Measurements from ENCODE around the gene KRT37. TPM values are rescaled to one million over a fixed set of nuclear protein-coding genes. Genes with fewer than 3 reads are reported as not detected.

Gene KRT37
- total RNA-seq, 1 experiment from 2014 or later, result 3.2 TPM

- no peak for ATAC-seq
- CTCF ChIA-PET, result no interaction called here
- intact Hi-C loops (cut with micrococcal nuclease), result no loop called here
- Histone ChIP-seq H2AFZ (ENCODE audit: low read length) (no peak overlapping the region), H3K27me3 (ENCODE audit: low read length) (no peaks in the 10 kb centered on the region), H3K4me1 (ENCODE audit: insufficient read depth, low read length) (peaks cover 6% of the 10 kb centered on the region; the same call in 1 of the 2 replicates), H4K20me1 (ENCODE audit: low read length) (no peaks in the 10 kb centered on the region), H3K79me2 (ENCODE audit: low read length) (no peaks in the 10 kb centered on the region), H3K36me3 (ENCODE audit: low read depth, low read length) (no peaks in the 10 kb centered on the region), H3K4me2 (ENCODE audit: low read length) (no peak overlapping the region), H3K9me3 (ENCODE audit: low read length) (no peaks in the 10 kb centered on the region), H3K27ac (ENCODE audit: low read length) (no peak overlapping the region), H3K4me3 (ENCODE audit: low read length) (no peak overlapping the region), H3K9ac (ENCODE audit: low read length) (no peak overlapping the region), H3K9me2 (replicated peaks; ENCODE audit: low read length) (no peaks in the 10 kb centered on the region), H3F3A (ENCODE audit: low read length, unreplicated experiment) (no peaks in the 10 kb centered on the region)
- POLR2A ChIA-PET (ENCODE audit: unreplicated experiment), result no interaction called here
- no TSS peak for BruUV-seq (replicated peaks)
- no peak for DNase-seq
- TF ChIP-seq CTCF (conservative IDR thresholded peaks at IDR 0.05; ENCODE audit: low read depth, low read length) (no peak), EZH2phosphoT487 (IDR thresholded peaks at IDR 0.05; ENCODE audit: borderline replicate concordance, low read length) (no peak), EZH2 (IDR thresholded peaks at IDR 0.05; ENCODE audit: low read length, unreplicated experiment) (no peak)
These were observed 24.6 kb upstream of the KRT37 start for GRCh38 chr17:41449008-41449407.

- Histone ChIP-seq H3K79me2 (ENCODE audit: low read length) (no peaks in the 10 kb centered on the region), H3K27me3 (ENCODE audit: low read length) (no peaks in the 10 kb centered on the region), H3K4me1 (ENCODE audit: insufficient read depth, low read length) (peaks cover 6% of the 10 kb centered on the region; the same call in 1 of the 2 replicates), H3K4me2 (ENCODE audit: low read length) (no peak overlapping the region), H2AFZ (ENCODE audit: low read length) (no peak overlapping the region), H3K36me3 (ENCODE audit: low read depth, low read length) (no peaks in the 10 kb centered on the region), H3K9ac (ENCODE audit: low read length) (no peak overlapping the region), H3K9me3 (ENCODE audit: low read length) (no peaks in the 10 kb centered on the region), H3F3A (ENCODE audit: low read length, unreplicated experiment) (no peaks in the 10 kb centered on the region), H3K27ac (ENCODE audit: low read length) (no peak overlapping the region), H4K20me1 (ENCODE audit: low read length) (no peaks in the 10 kb centered on the region), H3K9me2 (replicated peaks; ENCODE audit: low read length) (no peaks in the 10 kb centered on the region), H3K4me3 (ENCODE audit: low read length) (no peak overlapping the region)
- CTCF ChIA-PET, result no interaction called here
- intact Hi-C loops (cut with micrococcal nuclease), result no loop called here
- DNase-seq (no peak), ATAC-seq (no peak)
- POLR2A ChIA-PET (ENCODE audit: unreplicated experiment), result no interaction called here
- no peak for TF ChIP-seq EZH2phosphoT487 (IDR thresholded peaks at IDR 0.05; ENCODE audit: borderline replicate concordance, low read length)
- TF ChIP-seq CTCF (conservative IDR thresholded peaks at IDR 0.05; ENCODE audit: low read depth, low read length), result no peak
- no peak for TF ChIP-seq EZH2 (IDR thresholded peaks at IDR 0.05; ENCODE audit: low read length, unreplicated experiment)
- BruUV-seq (replicated peaks), result no TSS peak
These were observed 24.1 kb upstream of the KRT37 start for GRCh38 chr17:41448506-41448905.

GRCh38 chr17:41446806-41447205, 22.4 kb upstream of the KRT37 start:
- Histone ChIP-seq H2AFZ (ENCODE audit: low read length) (no peak overlapping the region), H3K4me3 (ENCODE audit: low read length) (no peak overlapping the region), H3F3A (ENCODE audit: low read length, unreplicated experiment) (no peaks in the 10 kb centered on the region), H3K27me3 (ENCODE audit: low read length) (no peaks in the 10 kb centered on the region), H3K9me3 (ENCODE audit: low read length) (no peaks in the 10 kb centered on the region), H3K4me2 (ENCODE audit: low read length) (no peak overlapping the region), H3K79me2 (ENCODE audit: low read length) (no peaks in the 10 kb centered on the region), H3K9ac (ENCODE audit: low read length) (no peak overlapping the region), H4K20me1 (ENCODE audit: low read length) (no peaks in the 10 kb centered on the region), H3K27ac (ENCODE audit: low read length) (no peak overlapping the region), H3K9me2 (replicated peaks; ENCODE audit: low read length) (no peaks in the 10 kb centered on the region), H3K4me1 (ENCODE audit: insufficient read depth, low read length) (peaks cover 6% of the 10 kb centered on the region; the same call in 1 of the 2 replicates), H3K36me3 (ENCODE audit: low read depth, low read length) (no peaks in the 10 kb centered on the region)
- ChIA-PET POLR2A (ENCODE audit: unreplicated experiment) (no interaction called here), CTCF (no interaction called here)
- no TSS peak for BruUV-seq (replicated peaks)
- ATAC-seq (no peak), DNase-seq (peak; percentile 34)
- intact Hi-C loops (cut with micrococcal nuclease), result no loop called here
- TF ChIP-seq CTCF (conservative IDR thresholded peaks at IDR 0.05; ENCODE audit: low read depth, low read length) (no peak), EZH2phosphoT487 (IDR thresholded peaks at IDR 0.05; ENCODE audit: borderline replicate concordance, low read length) (no peak), EZH2 (IDR thresholded peaks at IDR 0.05; ENCODE audit: low read length, unreplicated experiment) (no peak)

All from PC-3 (cell line).